GM23248 (cell line): ENCODE data around the gene SLC12A3. TPM values are rescaled to one million over a fixed set of nuclear protein-coding genes. Genes with fewer than 3 reads are reported as not detected.

Experiments used
- DNase-seq: peaks from one replicate; pipeline ENCODE4 v3.0.0-alpha.2; 2015
- H2AFZ ChIP-seq: fragments of 200-600 bp; sonication (generic); 2 replicates; pipeline ENCODE4 v1.6.1; 2016; ENCODE audit warnings: antibody characterized with exemption
- H3F3A ChIP-seq: fragments of 200-600 bp; sonication (generic); 2 replicates; pipeline ENCODE4 v1.6.1; 2016; ENCODE audit warnings: mild to moderate bottlenecking, antibody characterized with exemption, mixed run types; ENCODE audit not compliant: insufficient read depth
- H3K27ac ChIP-seq: fragments of 200-600 bp; sonication (generic); 2 replicates; pipeline ENCODE4 v1.5.1; 2016; ENCODE audit warnings: mild to moderate bottlenecking
- H3K27me3 ChIP-seq: fragments of 200-600 bp; sonication (generic); replicated peaks from 2 replicates; pipeline ENCODE4 v1.6.1; 2016; ENCODE audit warnings: mild to moderate bottlenecking; ENCODE audit not compliant: insufficient read depth
- H3K36me3 ChIP-seq: fragments of 200-600 bp; sonication (generic); 2 replicates; pipeline ENCODE4 v1.6.1; 2016; ENCODE audit warnings: low read depth, mild to moderate bottlenecking
- H3K4me1 ChIP-seq: fragments of 200-600 bp; sonication (generic); 2 replicates; pipeline ENCODE4 v1.6.1; 2016; ENCODE audit warnings: mild to moderate bottlenecking; ENCODE audit not compliant: insufficient read depth
- H3K4me2 ChIP-seq: fragments of 200-600 bp; sonication (generic); one replicate; pipeline ENCODE4 v1.6.1; 2016; ENCODE audit warnings: mild to moderate bottlenecking; ENCODE audit not compliant: unreplicated experiment
- H3K4me3 ChIP-seq: fragments of 200-600 bp; sonication (generic); 2 replicates; pipeline ENCODE4 v1.5.1; 2016; ENCODE audit warnings: mild to moderate bottlenecking
- H3K79me2 ChIP-seq: fragments of 200-600 bp; sonication (generic); 2 replicates; pipeline ENCODE4 v1.6.1; 2016; ENCODE audit warnings: mild to moderate bottlenecking; ENCODE audit not compliant: insufficient read depth
- H3K9ac ChIP-seq: fragments of 200-600 bp; sonication (generic); 2 replicates; pipeline ENCODE4 v1.6.1; 2016; ENCODE audit warnings: mild to moderate bottlenecking
- H3K9me2 ChIP-seq: fragments of 200-600 bp; sonication (generic); 2 replicates; pipeline ENCODE4 v1.6.1; 2016; ENCODE audit warnings: mixed run types, mild to moderate bottlenecking, moderate library complexity; ENCODE audit not compliant: insufficient read depth
- H3K9me3 ChIP-seq: fragments of 200-600 bp; sonication (generic); one replicate; pipeline ENCODE4 v1.6.1; 2017; ENCODE audit warnings: low read depth
- H4K20me1 ChIP-seq: fragments of 200-600 bp; sonication (generic); 2 replicates; pipeline ENCODE4 v1.6.0; 2016; ENCODE audit not compliant: insufficient read depth
- EZH2 ChIP-seq: fragments of 200-600 bp; sonication (generic); IDR thresholded peaks from 2 replicates; pipeline ENCODE4 v1.6.1; 2018; ENCODE audit warnings: antibody characterized with exemption, mild to moderate bottlenecking; ENCODE audit not compliant: insufficient read depth, poor library complexity, severe bottlenecking
- EZH2phosphoT487 ChIP-seq: fragments of 200-600 bp; sonication (generic); IDR thresholded peaks from 2 replicates; pipeline ENCODE4 v1.6.1; 2018; ENCODE audit warnings: antibody characterized with exemption, moderate library complexity, mild to moderate bottlenecking, low read depth; ENCODE audit not compliant: insufficient read depth
- WGBS, 2 experiments: methylation state at CpG; one replicate each; pipeline ENCODE4 v1.1.6; 2015 to 2017; ENCODE audit warnings: low lambda C conversion rate in 2 of 2, low coverage in 1 of 2; ENCODE audit errors: missing lambda C conversion rate in 2 of 2; 5-methylcytosine and 5-hydroxymethylcytosine counted together
- in situ Hi-C: fragments of 300-500 bp; cut with MboI; formaldehyde crosslinking; loops from 2 replicates; pipeline ENCODE4 v1.15.0; 2020
- polyA plus RNA-seq: library from polyadenylated mRNA; unstranded; fragments of >200 nt; fragmentation: Nextera tagmentation; extraction: Ambion mirVana; gene quantifications from 2 replicates; pipeline ENCODE4 v1.2.1, GENCODE V29; 2016
- total RNA-seq: library from RNA; depleted of rRNA; stranded (reverse); fragments of >200 nt; shearing (Covaris generic); gene quantifications from 2 replicates; pipeline ENCODE4 v1.2.3, GENCODE V29; 2014

The SLC12A3 gene
- total and polyA plus RNA-seq, 2 experiments from 2014 or later, result not detected

- H3K9me3 ChIP-seq, result no peaks in the 10 kb centered on the region
- no peak overlapping the region for H3K9ac ChIP-seq
- peaks cover 4% of the 10 kb centered on the region; the same call in 1 of the 2 replicates for H4K20me1 ChIP-seq
- H3F3A ChIP-seq, result peaks cover 90% of the 10 kb centered on the region
- 0 out of 2 replicates have a peak overlapping the region, but pooled peaks have one; percentile 2 for H3K27ac ChIP-seq
- peaks cover 4% of the 10 kb centered on the region for H3K79me2 ChIP-seq
- H3K36me3 ChIP-seq, result peaks cover 52% of the 10 kb centered on the region
- no peaks in the 10 kb centered on the region for H3K4me1 ChIP-seq
- TF ChIP-seq EZH2phosphoT487 (no peak), EZH2 (no peak)
- no peak overlapping the region for H2AFZ ChIP-seq
- DNase-seq, result no peak
- H3K9me2 ChIP-seq, result no peaks in the 10 kb centered on the region
- no peak overlapping the region for H3K4me2 ChIP-seq
- in situ Hi-C loops, result no loop called here
- no peak overlapping the region for H3K4me3 ChIP-seq
- H3K27me3 ChIP-seq, result no peaks in the 10 kb centered on the region
- 84% methylated on average over 12 of the region's 12 CpGs for WGBS, 2 experiments
These were observed 81.0 kb downstream of the SLC12A3 start for GRCh38 chr16:56945847-56946527.

DNA sequence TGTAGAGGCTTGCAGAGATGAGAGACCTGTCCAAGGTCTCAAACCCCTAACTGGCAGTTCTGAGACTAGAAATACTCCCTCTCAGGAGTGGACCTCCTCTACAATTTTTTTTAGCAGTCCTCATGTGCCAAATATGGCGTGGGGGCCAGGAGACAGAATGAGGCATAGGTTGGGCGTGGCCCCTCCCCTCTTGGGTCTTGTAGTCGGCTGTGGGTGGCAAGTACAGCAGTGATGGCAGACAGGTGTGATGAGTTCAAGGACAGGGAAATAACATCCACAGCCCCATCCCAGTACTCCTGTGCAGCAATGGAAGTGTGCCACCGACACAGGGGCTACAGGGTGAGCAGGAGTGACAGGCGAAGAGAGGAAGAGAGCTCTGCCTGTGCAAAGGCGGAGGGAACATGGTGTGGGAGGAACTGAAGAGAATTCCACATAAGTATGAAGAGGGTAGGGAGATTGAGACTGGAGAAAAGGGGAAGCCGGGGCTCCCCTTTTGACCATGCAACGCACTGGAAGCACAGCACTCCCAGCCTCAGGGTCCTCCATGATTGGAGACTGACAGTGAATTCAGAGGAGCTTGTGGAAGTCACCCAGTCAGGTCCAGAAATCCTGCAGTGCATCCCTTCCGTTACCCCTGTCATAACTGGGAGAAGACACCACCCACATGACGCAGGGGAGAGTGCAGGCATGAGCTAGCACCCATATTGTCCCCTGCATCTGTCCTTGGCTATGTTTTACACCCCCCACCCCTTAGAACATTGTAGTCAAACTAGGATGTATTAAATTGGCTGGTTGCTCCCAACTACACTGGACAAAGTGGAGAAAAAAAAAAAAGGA lies 82.0 kb downstream of the SLC12A3 start:
- Histone ChIP-seq H2AFZ (no peak overlapping the region), H3K9me3 (no peaks in the 10 kb centered on the region)
- 86 to 89% methylated on average over 10 of the region's 10 CpGs for WGBS, 2 experiments

DNA sequence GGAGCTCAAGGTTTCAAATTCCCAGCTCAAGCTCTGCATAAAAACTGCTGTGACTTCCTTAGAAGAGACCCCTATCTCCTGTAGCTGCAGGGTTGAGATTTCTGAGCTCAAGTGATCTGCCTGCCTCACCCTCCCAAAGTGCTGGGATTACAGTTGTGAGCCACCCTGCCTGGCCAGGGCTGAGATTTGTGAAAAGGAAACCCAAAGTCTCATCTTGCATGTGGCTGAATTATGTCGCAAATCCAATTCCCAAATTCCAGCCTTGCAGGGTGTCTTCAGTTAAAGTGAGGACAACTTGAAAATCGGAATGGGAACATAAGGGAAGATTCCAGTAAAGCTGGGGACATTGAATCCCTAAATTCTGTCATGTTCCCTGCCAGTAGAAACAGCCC lies 82.6 kb downstream of the SLC12A3 start:
- H3K36me3 ChIP-seq, result peaks cover 36% of the 10 kb centered on the region

More for the DNA sequence above, 82.0 kb downstream of the SLC12A3 start:
- H3K4me3 ChIP-seq, result no peak overlapping the region
- H3K79me2 ChIP-seq, result no peaks in the 10 kb centered on the region
- in situ Hi-C loops, result no loop called here
- H3K27ac ChIP-seq, result 0 out of 2 replicates have a peak overlapping the region, but pooled peaks have one; percentile 2
- peaks cover 80% of the 10 kb centered on the region for H3F3A ChIP-seq
- DNase-seq, result no peak
- no peaks in the 10 kb centered on the region for H3K27me3 ChIP-seq
- no peaks in the 10 kb centered on the region for H3K9me2 ChIP-seq
- H3K36me3 ChIP-seq, result peaks cover 42% of the 10 kb centered on the region
- H3K4me1 ChIP-seq, result no peaks in the 10 kb centered on the region
- H3K4me2 ChIP-seq, result no peak overlapping the region
- peaks cover 4% of the 10 kb centered on the region; the same call in 1 of the 2 replicates for H4K20me1 ChIP-seq
- no peak overlapping the region for H3K9ac ChIP-seq
- TF ChIP-seq EZH2, result no peak
- no peak for TF ChIP-seq EZH2phosphoT487

GRCh38 chr16:56948234-56948633 lies 83.2 kb downstream of the SLC12A3 start:
- H3K9ac ChIP-seq, result no peak overlapping the region
- no peak overlapping the region for H3K4me3 ChIP-seq
- no peak for DNase-seq
- no peaks in the 10 kb centered on the region for H3K9me3 ChIP-seq
- peaks cover 4% of the 10 kb centered on the region; the same call in 1 of the 2 replicates for H4K20me1 ChIP-seq
- H3K4me1 ChIP-seq, result no peaks in the 10 kb centered on the region
- H3K9me2 ChIP-seq, result no peaks in the 10 kb centered on the region
- no peak overlapping the region for H3K4me2 ChIP-seq
- no peaks in the 10 kb centered on the region for H3K27me3 ChIP-seq
- 96 to 98% methylated on average over 6 of the region's 6 CpGs for WGBS, 2 experiments
- in situ Hi-C loops, result no loop called here
- H2AFZ ChIP-seq, result no peak overlapping the region
- no peaks in the 10 kb centered on the region for H3K79me2 ChIP-seq
- H3K36me3 ChIP-seq, result peaks cover 30% of the 10 kb centered on the region
- no peak overlapping the region for H3K27ac ChIP-seq
- TF ChIP-seq EZH2 (no peak), EZH2phosphoT487 (no peak)
- peaks cover 68% of the 10 kb centered on the region for H3F3A ChIP-seq

More for the DNA sequence above, 82.6 kb downstream of the SLC12A3 start:
- H3K4me1 ChIP-seq, result no peaks in the 10 kb centered on the region
- no peak overlapping the region for H2AFZ ChIP-seq
- WGBS, 2 experiments, result 67 to 73% methylated on average over 2 of the region's 2 CpGs
- no peaks in the 10 kb centered on the region for H3K79me2 ChIP-seq
- H3K27ac ChIP-seq, result no peak overlapping the region
- in situ Hi-C loops, result no loop called here
- no peaks in the 10 kb centered on the region for H3K9me2 ChIP-seq
- H3K4me3 ChIP-seq, result no peak overlapping the region
- peaks cover 4% of the 10 kb centered on the region; the same call in 1 of the 2 replicates for H4K20me1 ChIP-seq
- no peak for TF ChIP-seq EZH2
- no peak for TF ChIP-seq EZH2phosphoT487
- no peak for DNase-seq
- H3K9me3 ChIP-seq, result no peaks in the 10 kb centered on the region
- no peaks in the 10 kb centered on the region for H3K27me3 ChIP-seq
- no peak overlapping the region for H3K4me2 ChIP-seq
- no peak overlapping the region for H3K9ac ChIP-seq
- H3F3A ChIP-seq, result peaks cover 74% of the 10 kb centered on the region
